GM21717 (cell line): Measurements from ENCODE around the gene ATP2B1.
"Not testable (repeated sequence)": the region's sequence is repeated elsewhere in the genome, so short reads cannot be mapped to it uniquely, and the experiment has no call there.

Source experiments
- ATAC-seq: cut with Tn5 transposase; IDR thresholded peaks from one replicate; pipeline ENCODE4 v1.9.1; 2021; ENCODE audit warnings: mild to moderate bottlenecking, moderate library complexity; ENCODE audit not compliant: unreplicated experiment

The ATP2B1 gene

DNA sequence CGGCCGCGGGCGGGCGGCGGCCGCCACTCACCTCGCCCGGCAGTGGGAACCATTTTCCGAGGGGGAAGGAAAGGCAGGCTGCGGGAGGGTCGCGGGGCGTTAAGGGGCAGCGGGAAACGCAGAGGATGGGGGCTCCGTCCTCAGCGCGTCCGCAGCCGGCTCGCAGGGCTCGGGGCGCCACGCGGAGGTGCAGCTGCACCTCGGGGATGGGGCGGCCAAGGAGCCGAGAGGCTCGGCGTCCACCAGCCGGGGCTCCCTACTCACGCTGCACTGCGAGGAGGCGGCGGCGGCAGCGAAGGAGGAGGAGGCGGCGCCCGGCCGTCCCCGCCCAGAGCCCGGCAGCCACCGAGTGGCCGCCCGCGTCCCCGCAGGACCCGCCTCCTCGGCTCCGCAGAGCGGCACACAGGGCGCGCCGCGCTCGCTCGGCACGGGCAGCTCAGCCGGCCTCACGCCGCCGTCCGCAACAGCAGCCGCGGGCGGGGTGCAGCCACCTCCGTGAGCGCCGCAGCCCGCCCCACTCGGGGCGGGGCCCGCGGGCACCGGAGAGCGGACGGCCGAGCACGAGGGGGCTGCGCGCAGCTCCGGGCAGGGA is at the start of gene ATP2B1:
Gene ATP2B1, minus strand, starts transcription at position 274 of the 592 bp plus-strand sequence. CDS start 52,952 bp downstream, outside the sequence.
- peak; percentile 58 for ATAC-seq

DNA sequence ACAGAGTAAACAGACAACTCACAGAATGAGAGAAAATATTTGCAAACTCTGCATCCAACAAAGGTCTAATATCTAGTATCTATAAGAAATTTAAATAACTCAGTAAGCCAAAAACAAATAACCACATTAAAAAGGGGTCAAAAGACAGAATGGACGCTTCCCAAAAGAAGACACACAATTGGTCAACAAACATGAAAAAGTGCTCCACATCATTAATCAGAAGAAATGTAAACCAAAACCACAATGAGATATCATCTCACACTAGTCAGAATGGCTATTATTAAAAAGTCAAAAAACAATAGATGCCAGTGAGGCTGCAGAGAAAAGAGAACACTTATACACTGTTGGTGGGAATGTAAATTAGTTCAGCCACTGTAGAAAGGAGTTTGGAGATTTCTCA is 49.3 kb upstream of the ATP2B1 start:
- not testable (repeated sequence) for ATAC-seq

DNA sequence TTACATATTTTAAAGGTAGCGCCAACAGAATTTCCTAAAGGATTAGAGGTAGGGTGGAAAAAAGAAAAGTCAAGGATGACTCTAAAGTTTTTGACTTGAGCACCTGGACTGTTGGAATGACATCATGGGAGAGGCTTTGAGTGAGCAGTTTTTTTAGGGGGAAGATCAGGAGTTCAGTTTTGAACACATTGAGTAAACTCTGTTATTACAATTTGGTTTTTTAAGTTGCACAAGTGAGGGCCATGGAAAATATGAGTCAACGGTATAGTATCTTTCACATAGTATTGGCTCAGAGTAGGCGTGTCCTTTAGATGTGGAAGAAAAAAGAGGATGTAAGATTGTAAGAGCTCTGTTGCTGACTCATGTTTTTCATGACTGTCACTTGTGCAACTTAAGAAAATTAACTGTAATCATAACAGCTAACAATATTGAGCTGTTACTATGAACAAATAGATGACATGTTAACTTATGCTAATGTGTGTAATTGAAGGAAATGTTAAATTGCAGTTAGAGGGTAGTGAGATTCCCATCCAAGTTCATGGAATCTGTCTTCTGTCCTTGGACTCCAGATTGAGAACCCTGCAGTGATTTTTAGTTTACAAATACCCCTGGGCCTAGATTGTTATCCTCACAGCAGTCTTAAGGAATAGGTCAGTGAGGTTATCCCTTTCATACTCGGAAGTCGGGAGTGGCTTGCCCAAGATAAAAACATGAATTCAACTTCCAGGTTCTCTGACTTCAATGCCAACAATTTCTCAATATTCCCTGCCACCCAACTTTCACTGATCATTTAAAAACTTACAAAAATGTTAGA is 48.2 kb upstream of the ATP2B1 start:
- peak; percentile 92 for ATAC-seq

DNA sequence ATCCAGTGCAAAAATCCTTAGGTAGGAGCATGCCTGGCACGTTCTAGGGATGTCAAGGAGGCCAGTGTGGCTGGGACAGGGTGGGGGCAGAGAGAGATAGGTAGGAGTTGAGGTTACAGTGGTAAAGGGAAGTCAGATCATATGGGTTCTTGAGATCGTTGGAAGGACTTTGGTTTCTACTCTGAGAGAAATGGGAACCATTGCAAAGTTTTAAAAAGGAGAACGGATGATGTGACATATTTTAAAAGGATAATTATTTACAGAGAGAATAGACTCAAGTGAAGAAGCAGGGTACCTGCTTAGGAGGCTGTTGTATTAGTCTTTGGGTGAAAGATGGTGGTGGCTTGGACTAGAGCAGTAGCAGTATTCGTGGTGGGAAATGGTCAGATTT is 47.6 kb upstream of the ATP2B1 start:
- ATAC-seq, result peak; percentile 13

DNA sequence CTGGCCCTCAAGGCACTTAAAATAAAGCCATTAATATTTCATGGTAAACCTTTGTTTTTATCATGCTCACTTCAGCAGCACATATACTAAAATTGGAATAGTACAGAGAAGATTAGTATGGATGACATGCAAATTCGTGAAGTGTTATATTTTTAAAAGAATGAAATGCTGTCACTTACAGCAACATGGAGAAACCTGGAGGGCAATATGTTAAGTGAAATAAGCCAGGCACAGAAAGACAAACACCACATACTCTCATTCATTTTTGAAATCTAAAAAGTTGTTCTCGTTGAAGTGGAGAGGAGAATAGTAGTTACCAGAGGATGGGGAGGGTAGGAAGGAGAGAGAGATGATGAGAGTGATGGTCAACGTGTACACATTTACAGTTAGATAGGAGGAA is 45.4 kb upstream of the ATP2B1 start:
- ATAC-seq, result no peak

DNA sequence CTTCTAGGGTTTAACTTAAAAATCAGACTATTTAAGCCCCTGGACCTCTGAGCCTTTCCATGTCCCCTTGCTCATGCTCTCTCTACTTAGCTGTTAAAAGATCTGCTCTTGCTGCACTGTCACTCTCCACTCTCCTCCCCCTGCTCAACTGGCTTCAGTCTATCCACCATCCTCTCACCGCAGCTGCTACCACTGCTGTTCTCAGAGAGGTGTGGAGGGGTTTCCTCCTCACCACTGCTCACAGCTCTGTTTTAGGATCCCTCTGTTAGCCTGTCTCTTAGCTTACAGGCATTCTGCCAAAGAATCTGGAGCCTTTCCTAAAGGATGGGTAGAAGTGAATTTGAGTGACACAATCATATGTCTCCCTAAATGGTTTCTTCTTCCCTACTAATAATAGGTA is 43.7 kb upstream of the ATP2B1 start:
- ATAC-seq, result no peak

DNA sequence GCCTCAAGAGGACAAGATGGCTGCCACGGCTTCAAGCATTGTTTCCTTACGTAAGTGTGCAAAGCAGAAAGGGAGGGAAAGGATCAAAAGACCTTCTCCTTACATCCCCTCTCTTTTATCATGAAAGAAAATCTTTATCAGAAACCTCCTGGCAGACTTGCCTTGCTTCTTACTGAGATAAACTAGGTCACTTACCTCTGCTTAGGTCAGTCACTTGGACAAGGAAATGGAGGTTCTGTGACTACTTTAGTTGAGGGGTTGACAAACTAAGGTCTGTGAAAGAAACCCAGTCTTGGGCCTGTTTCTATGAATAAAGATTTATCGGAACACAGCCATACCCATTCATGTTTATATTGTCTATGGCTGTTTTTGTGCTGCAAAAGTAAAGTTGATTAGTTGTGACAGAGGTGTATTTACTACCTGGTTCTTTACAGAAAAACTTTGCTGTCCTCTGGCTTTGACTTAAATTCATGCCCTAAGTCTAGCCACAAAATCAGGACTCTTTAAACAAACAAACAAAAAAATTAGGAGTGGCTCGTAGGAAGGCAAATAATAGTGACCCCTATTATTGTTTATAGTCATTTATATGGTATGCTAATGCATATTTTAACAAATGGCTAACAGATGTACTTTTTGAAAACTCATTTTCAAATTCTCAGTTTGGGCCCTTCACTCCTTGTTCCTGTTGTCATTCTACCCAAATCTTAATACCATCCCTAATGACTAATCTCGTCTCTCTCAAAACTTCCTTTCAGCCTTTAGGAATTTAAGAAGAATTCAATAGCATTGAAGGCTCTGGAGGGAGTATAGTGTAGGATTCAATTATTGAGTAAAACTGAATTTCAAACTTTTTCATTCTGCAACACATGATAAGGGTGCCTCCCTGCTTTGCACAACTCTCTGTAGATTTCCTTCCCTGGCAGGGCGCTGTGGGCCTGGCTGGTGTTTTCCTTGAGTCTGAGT is 42.0 kb upstream of the ATP2B1 start:
- ATAC-seq, result no peak

DNA sequence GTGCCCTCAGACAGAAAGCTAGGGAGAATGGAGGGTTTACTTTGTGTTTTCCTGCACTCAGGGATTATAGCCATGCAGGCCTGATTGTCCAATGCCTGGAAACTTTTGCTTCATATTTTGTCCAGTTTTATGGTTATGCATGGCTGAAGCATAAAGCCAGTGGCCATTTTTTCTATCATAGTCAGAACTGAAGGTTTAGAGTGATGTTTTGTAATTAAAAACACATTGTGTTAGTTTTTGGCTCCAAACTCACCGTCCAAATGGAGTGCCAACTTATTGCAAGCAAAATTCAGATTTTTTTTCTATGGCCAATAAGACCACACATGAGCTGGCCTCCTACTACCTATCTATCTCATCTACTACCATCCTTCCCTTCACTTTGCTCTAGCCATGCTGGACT is 40.2 kb upstream of the ATP2B1 start:
- ATAC-seq, result no peak

DNA sequence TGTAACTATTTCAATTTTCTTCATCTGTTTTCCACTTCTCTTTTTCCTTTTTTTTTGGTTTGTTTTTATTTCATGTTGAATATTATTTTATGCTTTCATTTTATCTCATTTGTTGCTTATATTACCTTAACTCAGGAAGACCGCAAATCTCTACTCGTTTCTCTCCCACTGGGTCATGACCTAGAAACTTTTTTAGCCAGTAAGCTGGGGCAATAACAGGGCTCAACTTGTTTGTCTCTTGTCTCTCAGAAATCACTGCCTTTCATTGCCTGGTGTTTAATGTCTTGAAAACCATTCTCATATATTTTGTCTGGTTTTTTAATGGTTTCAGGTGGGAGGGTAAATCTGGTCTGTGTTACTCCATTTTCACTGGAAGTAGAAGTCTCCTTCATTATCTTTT is 36.6 kb upstream of the ATP2B1 start:
- ATAC-seq, result no peak

DNA sequence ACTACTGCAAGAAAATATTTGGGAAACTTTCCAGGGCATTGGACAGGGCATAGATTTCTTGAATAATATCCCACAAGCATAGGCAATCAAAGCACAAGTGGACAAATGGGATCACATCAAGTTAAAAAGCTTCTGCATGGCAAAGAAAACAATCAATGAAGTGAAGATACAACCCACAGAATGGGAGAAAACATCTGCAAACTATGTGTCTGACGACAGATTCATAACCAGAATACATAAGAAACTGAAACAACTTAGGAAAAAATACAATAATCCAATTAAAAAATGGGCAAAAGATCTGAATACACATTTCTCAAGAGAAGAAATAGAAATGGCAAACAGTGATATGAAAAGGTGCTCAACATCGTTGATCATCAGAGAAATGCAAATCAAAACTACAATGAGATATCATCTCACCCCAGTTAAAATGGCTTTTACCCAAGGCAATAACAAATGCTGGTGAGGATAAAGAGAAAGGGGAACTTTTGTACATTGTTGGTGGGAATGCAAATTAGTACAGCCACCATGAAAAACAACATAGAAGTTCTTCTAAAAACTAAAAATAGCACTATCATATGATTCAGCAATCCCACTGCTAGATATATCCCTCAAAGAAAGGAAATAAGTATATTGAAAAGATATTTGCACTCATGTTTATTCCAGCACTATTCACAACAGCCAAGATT is 33.8 kb upstream of the ATP2B1 start:
- no peak for ATAC-seq

DNA sequence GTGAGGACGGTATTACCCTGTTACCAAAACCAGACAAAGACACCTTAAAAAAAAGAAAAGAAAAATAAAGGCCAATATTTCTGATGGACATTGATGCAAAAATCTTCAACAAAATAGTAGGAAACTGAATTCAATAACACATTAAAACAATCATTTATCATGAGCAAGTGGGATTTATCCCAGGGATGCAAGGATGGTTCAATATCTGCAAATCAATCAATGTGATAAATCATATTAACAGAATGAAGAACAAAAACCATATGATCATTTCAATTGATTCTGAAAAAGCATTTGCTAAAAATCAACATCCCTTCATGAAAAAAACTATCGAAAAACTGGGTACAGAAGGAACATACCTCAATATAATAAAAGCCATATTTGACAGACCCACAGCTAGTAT is 32.3 kb upstream of the ATP2B1 start:
- no peak for ATAC-seq

DNA sequence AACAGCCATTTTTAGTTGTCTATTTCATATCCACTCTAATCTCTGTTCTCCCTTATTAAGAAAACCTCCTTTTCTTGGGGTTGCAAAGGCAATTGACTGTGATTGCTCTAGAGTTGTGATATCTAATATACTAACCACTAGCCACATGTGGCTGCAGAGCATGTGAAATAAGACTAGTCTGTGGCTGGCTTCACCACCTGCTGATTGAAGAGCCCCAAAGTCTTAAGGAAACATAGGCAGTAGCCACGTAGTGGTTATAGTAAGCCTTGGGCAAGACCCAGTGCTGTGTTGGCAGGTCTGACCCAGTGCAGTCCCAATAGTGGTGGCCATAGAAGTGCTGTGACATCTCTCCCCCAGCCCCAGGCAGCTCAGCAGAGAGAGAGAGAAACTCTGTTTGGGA is 28.4 kb upstream of the ATP2B1 start:
- no peak for ATAC-seq

DNA sequence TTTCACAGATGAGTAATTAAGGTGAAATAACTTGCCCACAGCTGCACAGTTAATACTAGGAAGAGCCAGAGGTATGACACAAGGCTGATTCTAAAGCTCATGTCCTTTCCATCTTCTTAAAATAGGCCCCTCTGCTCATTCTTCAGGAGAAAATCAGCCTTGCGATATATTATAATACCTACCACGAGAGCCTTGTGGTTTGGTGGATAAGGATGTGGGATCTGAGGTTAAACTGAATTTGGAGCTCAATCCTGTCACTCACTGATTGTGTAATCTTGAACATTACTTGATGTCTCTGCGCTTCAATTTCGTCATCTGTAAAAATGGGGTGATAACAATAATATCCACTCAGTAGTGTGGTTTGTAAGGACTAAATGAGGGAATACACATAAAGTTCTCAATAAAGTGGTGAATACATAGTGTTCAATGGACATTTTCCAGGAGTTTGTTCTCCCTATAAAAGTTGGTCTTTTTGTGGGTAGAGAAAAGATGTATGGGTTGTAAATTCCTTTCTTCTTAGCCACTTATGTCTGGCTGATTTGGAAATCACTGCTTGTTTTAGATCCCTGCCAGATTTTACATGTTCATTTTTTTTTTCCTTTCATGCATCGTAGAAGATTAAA is 25.1 kb upstream of the ATP2B1 start:
- ATAC-seq, result no peak

DNA sequence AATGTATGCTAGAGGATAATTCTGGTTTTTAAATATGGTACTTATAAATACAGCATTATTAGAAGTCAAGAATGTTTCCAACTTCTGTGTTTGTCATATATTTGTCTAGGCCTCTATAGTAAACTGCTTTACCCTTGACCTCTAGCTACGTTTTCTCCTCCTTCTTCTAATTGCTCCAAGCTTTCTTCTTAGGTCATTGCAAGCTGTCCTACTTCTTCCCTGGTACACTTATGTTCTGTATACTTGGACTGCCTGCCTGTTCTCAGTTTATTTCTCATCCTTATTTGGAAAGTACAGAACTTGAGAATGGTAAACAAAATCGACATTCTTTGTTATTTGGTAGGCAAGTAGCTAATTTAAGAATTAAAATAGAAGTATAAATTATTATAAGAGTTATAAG is 23.9 kb upstream of the ATP2B1 start:
- ATAC-seq, result no peak

DNA sequence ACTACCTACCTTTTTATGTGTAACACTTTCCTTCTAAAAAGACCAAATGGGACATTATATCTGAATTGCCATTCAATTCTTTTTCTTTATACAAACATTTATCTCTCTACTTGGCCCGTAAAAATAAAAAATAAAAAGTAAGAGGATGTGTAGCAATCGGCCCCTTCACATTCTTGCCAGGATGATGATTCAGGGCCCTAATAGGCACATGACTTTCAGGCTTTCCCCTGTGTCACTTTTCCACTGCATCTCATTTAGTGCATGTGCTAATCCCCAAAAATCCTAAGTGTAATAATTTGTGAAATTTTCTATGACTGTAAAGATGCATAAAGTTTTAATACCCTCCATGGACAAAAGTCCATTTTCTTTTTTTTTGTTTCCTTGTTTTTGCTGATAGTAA is 23.0 kb upstream of the ATP2B1 start:
- ATAC-seq, result no peak

DNA sequence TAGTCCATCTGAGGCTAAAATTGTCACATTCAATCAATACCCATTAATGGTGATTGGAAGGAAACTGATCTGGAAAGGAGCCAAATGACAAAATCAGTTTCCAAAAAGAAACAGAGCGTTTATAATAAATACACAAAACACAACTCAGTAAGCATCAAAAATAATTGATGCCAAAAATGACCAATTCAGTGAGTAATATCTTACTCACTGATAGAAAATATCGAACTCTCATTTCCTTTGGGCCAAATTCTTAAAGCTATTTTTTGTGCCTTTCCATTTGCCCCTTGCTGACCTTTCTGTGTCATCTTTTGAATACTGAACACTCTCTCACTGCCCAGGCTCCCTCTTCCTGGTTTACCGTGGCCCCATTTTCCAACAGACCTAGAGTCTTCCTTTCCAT is 22.5 kb upstream of the ATP2B1 start:
- ATAC-seq, result no peak

DNA sequence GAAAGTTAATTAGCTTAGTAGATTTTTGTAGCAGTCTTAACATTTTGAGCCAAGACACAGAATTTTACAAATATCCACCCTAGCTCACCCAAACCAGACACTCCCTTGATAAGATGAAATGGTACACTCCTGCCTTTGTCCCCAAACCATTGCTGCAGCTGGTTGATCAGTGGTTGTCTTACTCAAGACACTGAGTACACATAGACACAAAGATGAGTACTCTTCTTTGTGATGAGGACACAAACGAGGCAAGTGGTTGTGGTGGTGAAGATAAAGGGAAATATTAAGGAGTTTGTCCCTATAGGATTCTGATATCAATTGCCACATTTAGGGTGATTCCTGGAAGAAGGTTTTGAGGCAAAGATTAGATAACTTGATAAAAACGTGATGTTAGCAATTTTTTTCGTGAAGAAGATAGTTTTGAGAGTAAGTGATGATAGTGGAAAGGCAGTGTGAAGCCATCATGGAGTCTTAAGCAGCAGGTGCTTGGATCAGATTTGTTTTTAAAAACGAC is 21.4 kb upstream of the ATP2B1 start:
- no peak for ATAC-seq

DNA sequence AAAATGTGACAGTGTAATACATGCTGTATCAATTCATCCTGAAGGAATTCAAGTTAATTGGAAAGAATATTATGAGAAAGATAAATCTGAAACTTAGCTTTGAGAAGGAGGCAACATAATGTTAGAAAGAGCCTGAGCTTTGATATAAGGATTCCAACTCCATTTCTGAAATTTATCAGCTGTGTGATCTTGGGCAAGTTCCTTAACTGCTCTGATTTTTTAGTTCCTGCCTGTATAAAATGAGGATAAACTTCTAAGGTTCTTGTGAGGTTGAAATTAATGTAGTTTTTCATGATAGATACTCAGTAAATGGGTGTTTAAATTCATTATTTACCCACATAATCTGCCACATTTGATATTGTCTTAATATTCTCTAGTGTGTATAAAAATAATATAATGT is 14.6 kb upstream of the ATP2B1 start:
- no peak for ATAC-seq

DNA sequence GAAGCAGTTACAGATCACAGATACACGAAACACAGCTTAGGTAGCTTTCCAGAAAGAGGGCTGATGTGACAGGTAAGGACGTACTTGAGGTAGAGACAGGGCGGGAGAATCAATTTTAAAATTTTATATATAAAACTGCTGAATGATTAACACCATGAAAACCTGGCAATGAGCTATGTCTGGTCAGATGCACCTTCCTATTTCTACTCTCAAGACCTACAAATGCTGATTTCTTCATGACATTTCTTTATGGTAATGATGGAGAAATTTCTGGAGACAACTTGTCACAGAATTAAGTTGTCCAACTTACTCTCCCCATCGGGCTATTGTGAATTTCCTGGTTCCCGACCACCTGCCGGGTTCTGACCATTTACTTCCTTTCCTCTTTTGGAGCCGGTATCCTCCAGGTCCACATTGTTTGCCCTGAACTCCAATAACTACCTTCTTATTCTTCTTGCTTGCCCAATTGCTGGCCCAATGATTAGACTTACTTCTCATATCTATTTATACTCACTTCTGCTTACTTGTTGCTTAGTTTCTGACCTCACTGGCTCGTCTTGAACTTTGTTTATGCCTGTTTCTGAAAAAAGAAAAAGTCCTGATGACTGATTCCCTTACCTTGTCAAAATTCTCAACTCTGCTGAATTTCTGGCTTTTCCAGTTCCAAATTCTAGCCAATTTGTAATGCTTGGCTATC is 12.8 kb upstream of the ATP2B1 start:
- ATAC-seq, result peak; percentile 92
